Measurements from ENCODE around the gene NPFFR1. TPM values are rescaled to one million over a fixed set of nuclear protein-coding genes. Genes with fewer than 3 reads are reported as not detected.
A peak's percentile ranks its signal among the peaks of the same experiment; 100 is the strongest.

The NPFFR1 gene
- total RNA-seq, 1 donor from 2014 or later: 1.0 TPM

DNA sequence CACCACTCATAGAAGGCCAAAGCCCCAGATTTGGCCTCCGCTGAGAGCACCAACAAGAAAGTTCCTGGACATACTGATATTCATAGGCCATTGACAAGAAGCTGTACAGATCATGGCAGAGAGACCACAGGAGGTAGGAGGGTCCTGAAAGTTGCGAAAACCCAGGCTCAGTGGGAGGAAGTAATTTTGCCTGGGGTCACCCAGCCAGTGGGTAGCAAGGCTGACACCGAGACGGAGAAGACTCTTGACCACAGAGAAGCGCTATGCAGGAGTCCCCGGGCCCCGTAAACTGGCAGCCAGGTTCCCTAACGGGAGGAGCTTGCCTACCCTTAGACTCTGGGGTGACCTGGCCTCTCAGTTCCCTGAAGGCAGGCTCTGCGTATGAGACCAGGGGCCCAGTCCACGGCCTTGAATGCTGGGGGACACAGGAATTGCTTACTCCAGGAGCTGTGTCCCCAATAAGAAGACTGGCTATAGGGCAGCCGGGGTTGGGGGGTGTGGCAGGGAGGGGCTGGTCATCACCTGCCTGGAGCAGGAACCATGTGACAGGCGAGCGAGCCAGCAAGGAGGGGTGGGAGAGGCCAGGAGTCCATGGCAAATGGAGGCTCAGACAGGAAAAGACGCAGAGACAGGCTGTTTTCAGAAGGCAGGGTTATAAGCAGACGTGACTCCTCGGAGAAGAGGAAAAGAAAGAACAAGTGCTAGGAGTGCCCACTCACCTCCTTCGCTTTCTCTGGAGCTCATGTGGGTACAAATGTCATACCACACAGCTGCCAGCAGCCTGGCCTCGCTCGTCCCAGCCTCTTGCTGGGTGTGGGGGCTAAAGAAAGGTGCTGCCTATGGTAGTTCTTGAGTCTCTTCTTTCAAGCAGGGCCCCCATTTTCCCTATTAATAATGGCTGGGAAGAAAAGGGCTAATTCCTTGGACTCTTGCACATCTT, 24.6 kb upstream of the NPFFR1 start:
- no peak for ATAC-seq
- DNase-seq: no peak
- Histone ChIP-seq H3K27ac (no peak overlapping the region), H3K9me3 (no peaks in the 10 kb centered on the region), H3K4me1 (peaks cover 6% of the 10 kb centered on the region), H3K36me3 (no peaks in the 10 kb centered on the region), H3K4me3 (no peak overlapping the region), H3K27me3 (ENCODE audit: low read depth) (no peaks in the 10 kb centered on the region)
- intact Hi-C loops (cut with DNase I): no loop called here
- TF ChIP-seq, protein P1, sequence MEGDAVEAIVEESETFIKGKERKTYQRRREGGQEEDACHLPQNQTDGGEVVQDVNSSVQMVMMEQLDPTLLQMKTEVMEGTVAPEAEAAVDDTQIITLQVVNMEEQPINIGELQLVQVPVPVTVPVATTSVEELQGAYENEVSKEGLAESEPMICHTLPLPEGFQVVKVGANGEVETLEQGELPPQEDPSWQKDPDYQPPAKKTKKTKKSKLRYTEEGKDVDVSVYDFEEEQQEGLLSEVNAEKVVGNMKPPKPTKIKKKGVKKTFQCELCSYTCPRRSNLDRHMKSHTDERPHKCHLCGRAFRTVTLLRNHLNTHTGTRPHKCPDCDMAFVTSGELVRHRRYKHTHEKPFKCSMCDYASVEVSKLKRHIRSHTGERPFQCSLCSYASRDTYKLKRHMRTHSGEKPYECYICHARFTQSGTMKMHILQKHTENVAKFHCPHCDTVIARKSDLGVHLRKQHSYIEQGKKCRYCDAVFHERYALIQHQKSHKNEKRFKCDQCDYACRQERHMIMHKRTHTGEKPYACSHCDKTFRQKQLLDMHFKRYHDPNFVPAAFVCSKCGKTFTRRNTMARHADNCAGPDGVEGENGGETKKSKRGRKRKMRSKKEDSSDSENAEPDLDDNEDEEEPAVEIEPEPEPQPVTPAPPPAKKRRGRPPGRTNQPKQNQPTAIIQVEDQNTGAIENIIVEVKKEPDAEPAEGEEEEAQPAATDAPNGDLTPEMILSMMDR (IDR thresholded peaks at IDR 0.05): no peak

DNA sequence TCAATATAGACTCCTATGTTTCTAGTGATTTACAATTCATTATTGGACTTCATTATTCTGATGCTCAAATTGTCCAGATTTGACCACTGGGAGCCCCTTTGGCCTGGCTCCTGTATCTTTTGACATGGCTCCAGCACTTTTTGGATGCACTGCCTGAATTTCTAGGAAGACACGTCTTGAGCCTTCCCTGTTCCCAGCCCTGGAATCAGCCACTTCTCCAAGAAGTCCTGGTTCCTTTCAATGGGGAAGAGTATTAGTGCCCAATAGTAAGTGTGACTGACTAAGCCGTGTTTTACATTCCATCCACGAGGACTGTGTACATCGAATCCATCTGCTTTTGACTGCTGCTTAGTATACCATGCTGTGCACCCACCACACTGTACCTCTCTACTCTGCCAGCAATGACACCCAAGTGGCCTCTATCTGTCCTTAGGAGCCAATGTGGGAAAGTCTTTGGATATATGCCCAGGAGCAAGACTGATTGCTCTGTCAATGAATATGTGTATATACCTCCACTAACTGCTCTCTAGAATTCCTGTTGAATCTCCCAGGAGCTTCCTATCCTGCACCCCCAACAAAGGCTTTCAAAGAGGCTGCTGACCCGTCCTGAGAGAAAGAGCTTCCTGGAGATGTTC, 23.2 kb upstream of the NPFFR1 start:
- Histone ChIP-seq H3K4me1 (peaks cover 7% of the 10 kb centered on the region), H3K27me3 (ENCODE audit: low read depth) (no peaks in the 10 kb centered on the region), H3K4me3 (no peak overlapping the region), H3K27ac (no peak overlapping the region), H3K36me3 (no peaks in the 10 kb centered on the region), H3K9me3 (no peaks in the 10 kb centered on the region)
- TF ChIP-seq, protein P1 (IDR thresholded peaks at IDR 0.05): no peak
- ATAC-seq (no peak), DNase-seq (no peak)
- intact Hi-C loops (cut with DNase I): no loop called here

DNA sequence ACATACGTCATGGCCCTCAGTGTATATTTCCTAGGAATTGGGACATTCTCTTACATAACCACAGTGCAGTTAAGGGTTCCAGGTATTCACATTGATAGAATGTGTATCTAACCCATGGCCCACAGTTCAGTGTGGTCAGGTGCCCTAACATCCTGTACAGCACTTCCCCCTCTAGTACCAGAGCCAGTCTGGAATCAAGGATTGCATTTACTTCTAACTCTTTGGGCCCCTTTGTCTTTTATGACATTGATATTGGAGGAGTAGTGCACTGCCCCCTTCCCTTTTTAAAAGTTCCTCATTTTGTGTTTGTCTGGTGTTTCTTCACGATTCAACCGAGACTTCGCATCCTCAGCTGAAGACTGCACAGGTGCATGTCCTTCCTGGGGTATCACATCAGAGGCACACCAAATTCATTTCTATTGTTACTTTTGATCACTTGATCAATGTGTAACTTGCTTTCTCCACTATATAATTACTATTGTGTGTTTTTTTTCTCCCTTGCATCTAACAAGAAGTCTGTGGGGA, 22.4 kb upstream of the NPFFR1 start:
- H3K9me3 ChIP-seq: no peaks in the 10 kb centered on the region
- no peaks in the 10 kb centered on the region for H3K27me3 ChIP-seq (ENCODE audit: low read depth)
- peaks cover 14% of the 10 kb centered on the region for H3K4me1 ChIP-seq
- no peak overlapping the region for H3K4me3 ChIP-seq
- intact Hi-C loops (cut with DNase I): no loop called here
- no peaks in the 10 kb centered on the region for H3K36me3 ChIP-seq
- DNase-seq: no peak
- ATAC-seq: no peak
- TF ChIP-seq, protein P1 (IDR thresholded peaks at IDR 0.05): no peak
- no peak overlapping the region for H3K27ac ChIP-seq

DNA sequence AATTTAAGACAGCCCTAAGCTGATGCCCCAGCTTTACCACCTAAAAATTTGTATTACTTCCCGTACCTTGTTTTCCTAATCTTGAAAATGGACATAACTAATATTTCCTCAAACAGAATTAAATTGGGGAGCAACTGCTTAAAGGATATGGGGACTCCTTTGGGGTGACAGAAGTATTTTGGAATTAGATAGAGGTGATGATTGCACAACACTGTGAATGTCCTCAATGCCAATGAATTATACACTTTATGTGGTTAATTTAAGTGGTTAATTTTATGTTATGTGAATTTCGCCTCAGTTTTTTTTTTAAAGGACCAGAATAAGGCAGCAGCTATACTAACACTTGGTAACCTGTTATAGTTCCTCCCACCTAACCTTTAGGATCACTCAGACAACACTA, 19.9 kb upstream of the NPFFR1 start:
- no peaks in the 10 kb centered on the region for H3K36me3 ChIP-seq
- ATAC-seq: no peak
- TF ChIP-seq, protein P1 (IDR thresholded peaks at IDR 0.05): no peak
- no peaks in the 10 kb centered on the region for H3K9me3 ChIP-seq
- no peaks in the 10 kb centered on the region for H3K27me3 ChIP-seq (ENCODE audit: low read depth)
- no peak for DNase-seq
- no peak overlapping the region for H3K4me3 ChIP-seq
- H3K27ac ChIP-seq: no peak overlapping the region
- peaks cover 15% of the 10 kb centered on the region for H3K4me1 ChIP-seq
- intact Hi-C loops (cut with DNase I): no loop called here

GRCh38 chr10:70302292-70302691, 18.5 kb upstream of the NPFFR1 start:
- Histone ChIP-seq H3K36me3 (no peaks in the 10 kb centered on the region), H3K4me1 (peaks cover 15% of the 10 kb centered on the region), H3K27ac (peak overlapping the region; percentile 71), H3K4me3 (no peak overlapping the region), H3K27me3 (ENCODE audit: low read depth) (no peaks in the 10 kb centered on the region), H3K9me3 (no peaks in the 10 kb centered on the region)
- ATAC-seq: peak; percentile 71 to 82
- no peak for DNase-seq
- intact Hi-C loops (cut with DNase I): no loop called here
- TF ChIP-seq, protein P1 (IDR thresholded peaks at IDR 0.05): no peak
